GM12878 (cell line): ENCODE results near the gene PLEKHM3. TPM values are rescaled to one million over a fixed set of nuclear protein-coding genes. Genes with fewer than 3 reads are reported as not detected.

Experiments
- ATAC-seq: fragments of 200-7000 bp; cut with Tn5 transposase; 3 replicates; pipeline ENCODE4 v1.9.1; 2020; ENCODE audit warnings: mild to moderate bottlenecking, moderate library complexity
- BruUV-seq: library from RNA; stranded (reverse); fragments of 400-500 nt; replicated peaks from 2 replicates; lab custom pipeline; 2021; lab: Mats Ljungman, UMichigan
- CTCF ChIA-PET: fragments of 300-600 bp; sonication (Branson Sonifier 250); formaldehyde crosslinking; extraction: SDS; loops from one replicate; lab custom pipeline; 2021; ENCODE audit warnings: inconsistent platforms; lab: Yijun Ruan, JAX
- POLR2A ChIA-PET: fragments of 350-600 bp; formaldehyde crosslinking; extraction: SDS; loops from one replicate; lab custom pipeline; 2021; ENCODE audit warnings: inconsistent platforms; lab: Charles Lee
- RAD21 ChIA-PET: fragments of 300-600 bp; sonication (Branson Sonifier 250); formaldehyde crosslinking; loops from one replicate; lab custom pipeline; 2023; ENCODE audit warnings: antibody characterized with exemption; ENCODE audit not compliant: unreplicated experiment; lab: Charles Lee
- SMC1A ChIA-PET: fragments of 300-600 bp; sonication (Branson Sonifier 250); formaldehyde crosslinking; loops from one replicate; lab custom pipeline; 2023; ENCODE audit not compliant: unreplicated experiment, uncharacterized antibody; lab: Charles Lee
- DNase-seq: peaks from one replicate; pipeline ENCODE4 v3.0.0-alpha.2; 2011; ENCODE audit warnings: low read depth, low spot score
- FAIRE-seq: peaks from 3 replicates; lab custom pipeline; 2011; peaks lifted over from hg19 to GRCh38; lab: Jason Lieb, UNC
- H2AFZ ChIP-seq: 2 replicates; pipeline ENCODE4 v1.6.0; 2011; ENCODE audit warnings: low read depth, low read length, control low read depth; ENCODE audit not compliant: control insufficient read depth
- H3K27ac ChIP-seq: 2 replicates; pipeline ENCODE4 v1.5.1; 2011; ENCODE audit warnings: control low read depth; ENCODE audit not compliant: control insufficient read depth, insufficient read depth
- H3K27me3 ChIP-seq, 2 experiments: replicated peaks in 1 of 2; 2 replicates each; pipeline versions ENCODE4 v1.6.0 to v1.6.1; 2011; ENCODE audit warnings: low read length in 1 of 2; ENCODE audit not compliant: control insufficient read depth in 2 of 2, insufficient read depth in 2 of 2
- H3K36me3 ChIP-seq, 2 experiments: 2 replicates each; pipeline ENCODE4 v1.5.1; 2011; ENCODE audit warnings: low read length in 1 of 2; ENCODE audit not compliant: control insufficient read depth in 2 of 2, insufficient read depth in 2 of 2
- H3K4me1 ChIP-seq: 2 replicates; pipeline ENCODE4 v1.6.1; 2011; ENCODE audit warnings: mild to moderate bottlenecking, low read length, moderate library complexity, mixed read lengths; ENCODE audit not compliant: control insufficient read depth, insufficient read depth
- H3K4me2 ChIP-seq: 2 replicates; pipeline ENCODE4 v1.6.0; 2011; ENCODE audit warnings: control low read depth; ENCODE audit not compliant: control insufficient read depth, insufficient read depth
- H3K4me3 ChIP-seq: fragments of 200-600 bp; sonication (generic); 2 replicates; pipeline ENCODE4 v1.5.1; 2016
- H3K79me2 ChIP-seq: 2 replicates; pipeline ENCODE4 v1.6.0; 2011; ENCODE audit warnings: low read length; ENCODE audit not compliant: control insufficient read depth, insufficient read depth
- H3K9ac ChIP-seq: 2 replicates; pipeline ENCODE4 v1.8.0; 2011; ENCODE audit warnings: low read length, control low read depth, mixed read lengths; ENCODE audit not compliant: control insufficient read depth, insufficient read depth
- H3K9me3 ChIP-seq: replicated peaks from 3 replicates; pipeline ENCODE4 v1.5.1; 2011; ENCODE audit warnings: mild to moderate bottlenecking, low read length; ENCODE audit not compliant: control insufficient read depth, insufficient read depth
- H4K20me1 ChIP-seq: 2 replicates; pipeline ENCODE4 v1.6.0; 2011; ENCODE audit not compliant: control insufficient read depth, insufficient read depth
- PML ChIP-seq: IDR thresholded peaks from 2 replicates; pipeline ENCODE4 v1.6.1; 2012; ENCODE audit warnings: low read length, inconsistent platforms
- WGBS: methylation state at CpG from one replicate; pipeline ENCODE4 v1.1.6; 2016; ENCODE audit warnings: low lambda C conversion rate; ENCODE audit not compliant: insufficient replicate concordance, insufficient coverage; ENCODE audit errors: missing lambda C conversion rate; 5-methylcytosine and 5-hydroxymethylcytosine counted together
- in situ Hi-C: fragments of 300-500 bp; cut with MboI; formaldehyde crosslinking; loops from 9 replicates; pipeline ENCODE4 v1.14.3; 2018; ENCODE audit warnings: mixed read lengths
- intact Hi-C: fragments of 100-400 bp; cut with micrococcal nuclease; formaldehyde crosslinking; loops from one replicate; pipeline ENCODE4 v1.14.2; 2022; ENCODE audit not compliant: unreplicated experiment
- polyA plus RNA-seq, 11 experiments: library from polyadenylated mRNA; depleted of rRNA in 4 of 11; unstranded in 6 of 11; stranded (reverse) in 5 of 11; fragments of >200 nt; fragmentation: Nextera tagmentation in 4 of 11; fragmentation: Illumina TruSeq in 1 of 11; extraction: Ambion mirVana in 4 of 11; extraction: Trizol in 1 of 11; gene quantifications; 1 replicate in 1 of 11; 2 replicates in 10 of 11; pipeline versions ENCODE4 v1.2.1 to v1.2.3, GENCODE V29; 2011 to 2016; ENCODE audit warnings: inconsistent platforms in 2 of 11, missing spikeins in 2 of 11, low read depth in 1 of 11
- total RNA-seq, 4 experiments: library from RNA; depleted of rRNA in 3 of 4; stranded (reverse); fragments of >200 nt in 3 of 4; fragmentation: Illumina TruSeq in 1 of 4; extraction: Trizol in 1 of 4; gene quantifications; 2 replicates each; pipeline versions ENCODE4 v1.2.1 to v1.2.3, GENCODE V29; 2013 to 2021
- TF ChIP-seq, protein P1 (sequence below): IDR thresholded peaks from 2 replicates; pipeline ENCODE4 v1.6.1; 2011; ENCODE audit warnings: borderline replicate concordance, low read depth, mild to moderate bottlenecking, moderate library complexity, low read length; ENCODE audit not compliant: insufficient read depth, poor library complexity, severe bottlenecking

The PLEKHM3 gene
- total and polyA plus RNA-seq, 10 of the 15 experiments (the other 5 are each of a cell fraction or from before 2014, with no cell fraction given), result 1.4 to 5.6 (median 3.0) TPM

DNA sequence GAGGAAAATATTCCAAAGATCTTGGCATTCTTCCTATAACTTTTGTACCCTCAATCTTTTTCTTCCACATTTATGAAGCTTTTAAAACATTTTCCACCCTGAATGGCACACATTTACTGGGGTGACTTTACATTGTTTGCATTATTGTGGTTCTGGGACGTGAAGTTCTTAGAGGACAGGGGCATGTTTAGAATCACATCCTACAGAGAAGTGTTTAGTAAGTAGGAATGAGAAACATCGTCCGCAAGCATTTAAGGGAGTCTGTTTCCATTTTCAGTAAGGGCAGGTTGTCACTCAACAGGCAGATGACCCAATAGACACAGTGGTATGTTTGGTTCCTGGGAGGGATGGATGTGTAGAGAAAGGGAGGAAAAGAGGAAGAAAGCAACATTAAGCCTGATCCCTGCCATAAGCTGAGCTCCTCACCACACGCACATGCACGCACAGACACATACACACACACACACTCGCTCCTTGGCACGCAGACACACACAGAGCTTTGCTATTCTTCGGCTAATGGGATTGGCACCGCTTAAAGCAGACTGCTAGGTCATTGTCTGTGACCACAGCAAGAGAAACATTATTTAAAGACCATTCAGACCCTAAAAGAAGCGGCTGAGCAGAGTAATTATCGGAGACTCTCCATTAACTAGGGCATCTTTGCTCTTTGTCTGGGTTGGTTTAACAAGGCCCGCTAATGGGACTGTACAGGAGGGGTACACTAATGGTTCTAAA, 14.2 kb upstream of the PLEKHM3 start:
- 82% methylated on average over 12 of the region's 12 CpGs for WGBS
- H3K27me3 ChIP-seq, result no peaks in the 10 kb centered on the region; a peak in 1 of 4 replicates
- H3K36me3 ChIP-seq, result no peaks in the 10 kb centered on the region
- H4K20me1 ChIP-seq, result no peaks in the 10 kb centered on the region
- no peak for DNase-seq
- no peak for ATAC-seq
- H2AFZ ChIP-seq, result no peak overlapping the region
- H3K4me1 ChIP-seq, result no peaks in the 10 kb centered on the region
- RAD21 ChIA-PET, result interaction anchor here (0.8 to 3.2 kb wide), 9 partner anchors 12 to 296 kb away, joined by 3 to 56 read pairs (median 5); partner anchors contain the start of gene PLEKHM3
- CTCF ChIA-PET, result interaction anchor here (0.9 to 5.7 kb wide), 38 partner anchors 9 to 536 kb away, joined by 3 to 108 read pairs (median 6); partner anchors contain the start of genes FZD5 and METTL21A
- TF ChIP-seq PML, result no peak
- TF ChIP-seq, protein P1, sequence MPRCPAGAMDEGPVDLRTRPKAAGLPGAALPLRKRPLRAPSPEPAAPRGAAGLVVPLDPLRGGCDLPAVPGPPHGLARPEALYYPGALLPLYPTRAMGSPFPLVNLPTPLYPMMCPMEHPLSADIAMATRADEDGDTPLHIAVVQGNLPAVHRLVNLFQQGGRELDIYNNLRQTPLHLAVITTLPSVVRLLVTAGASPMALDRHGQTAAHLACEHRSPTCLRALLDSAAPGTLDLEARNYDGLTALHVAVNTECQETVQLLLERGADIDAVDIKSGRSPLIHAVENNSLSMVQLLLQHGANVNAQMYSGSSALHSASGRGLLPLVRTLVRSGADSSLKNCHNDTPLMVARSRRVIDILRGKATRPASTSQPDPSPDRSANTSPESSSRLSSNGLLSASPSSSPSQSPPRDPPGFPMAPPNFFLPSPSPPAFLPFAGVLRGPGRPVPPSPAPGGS, result peak; percentile 66
- intact Hi-C loops (loop anchor here (1.0 to 2.0 kb wide), 2 partner anchors 67 to 293 kb away; no protein-coding TSS in a partner anchor), in situ Hi-C loops (no loop called here)
- H3K9me3 ChIP-seq, result no peaks in the 10 kb centered on the region; the same call in 2 of the 3 replicates
- no peak overlapping the region for H3K9ac ChIP-seq
- SMC1A ChIA-PET, result interaction anchor here (0.9 to 5.5 kb wide), 21 partner anchors 8 to 494 kb away, joined by 3 to 80 read pairs (median 7); no protein-coding TSS in a partner anchor
- no peaks in the 10 kb centered on the region for H3K79me2 ChIP-seq
- no peak overlapping the region for H3K4me3 ChIP-seq
- no peak overlapping the region for H3K27ac ChIP-seq
- no TSS peak for BruUV-seq
- FAIRE-seq, result no peak
- H3K4me2 ChIP-seq, result no peak overlapping the region
- POLR2A ChIA-PET, result no interaction called here
